NCI-H1048 (cell line): Measurements from ENCODE around the gene RABL6.
A peak's percentile ranks its signal among the peaks of the same experiment; 100 is the strongest.
"Not testable (repeated sequence)": the region's sequence is repeated elsewhere in the genome, so short reads cannot be mapped to it uniquely, and the experiment has no call there.

Source experiments
- DNase-seq: peaks from one replicate; lab custom pipeline; 2025; lab: John Stamatoyannopoulos, UW

Gene RABL6

GRCh38 chr9:136835932-136836904, 28.5 kb downstream of the RABL6 start:
- no peak for DNase-seq

- no peak for DNase-seq
These were observed 29.6 kb downstream of the RABL6 start for GRCh38 chr9:136837146-136837855.

DNA sequence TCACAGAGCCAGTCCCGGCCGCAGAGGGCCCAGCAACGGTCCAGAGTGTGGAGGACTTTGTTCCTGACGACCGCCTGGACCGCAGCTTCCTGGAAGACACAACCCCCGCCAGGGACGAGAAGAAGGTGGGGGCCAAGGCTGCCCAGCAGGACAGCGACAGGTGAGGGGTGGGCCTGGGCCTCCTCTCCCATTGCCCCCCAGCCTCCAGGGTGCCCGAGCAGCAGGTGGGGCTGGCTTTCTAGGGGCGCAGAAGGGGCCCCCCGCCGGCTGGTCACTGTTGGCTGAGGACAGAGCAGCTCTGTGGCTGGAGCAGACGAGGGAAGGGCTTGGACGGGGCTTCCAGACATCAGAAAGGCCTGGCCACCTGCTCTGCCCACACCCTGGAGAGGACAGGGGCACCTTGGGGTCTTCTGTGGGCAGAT, 30.1 kb downstream of the RABL6 start:
- not testable (repeated sequence) for DNase-seq

- DNase-seq, result no peak
These were observed 30.8 kb downstream of the RABL6 start for GRCh38 chr9:136838314-136839228.

- DNase-seq, result no peak
These were observed 31.7 kb downstream of the RABL6 start for GRCh38 chr9:136839229-136840139.

DNA sequence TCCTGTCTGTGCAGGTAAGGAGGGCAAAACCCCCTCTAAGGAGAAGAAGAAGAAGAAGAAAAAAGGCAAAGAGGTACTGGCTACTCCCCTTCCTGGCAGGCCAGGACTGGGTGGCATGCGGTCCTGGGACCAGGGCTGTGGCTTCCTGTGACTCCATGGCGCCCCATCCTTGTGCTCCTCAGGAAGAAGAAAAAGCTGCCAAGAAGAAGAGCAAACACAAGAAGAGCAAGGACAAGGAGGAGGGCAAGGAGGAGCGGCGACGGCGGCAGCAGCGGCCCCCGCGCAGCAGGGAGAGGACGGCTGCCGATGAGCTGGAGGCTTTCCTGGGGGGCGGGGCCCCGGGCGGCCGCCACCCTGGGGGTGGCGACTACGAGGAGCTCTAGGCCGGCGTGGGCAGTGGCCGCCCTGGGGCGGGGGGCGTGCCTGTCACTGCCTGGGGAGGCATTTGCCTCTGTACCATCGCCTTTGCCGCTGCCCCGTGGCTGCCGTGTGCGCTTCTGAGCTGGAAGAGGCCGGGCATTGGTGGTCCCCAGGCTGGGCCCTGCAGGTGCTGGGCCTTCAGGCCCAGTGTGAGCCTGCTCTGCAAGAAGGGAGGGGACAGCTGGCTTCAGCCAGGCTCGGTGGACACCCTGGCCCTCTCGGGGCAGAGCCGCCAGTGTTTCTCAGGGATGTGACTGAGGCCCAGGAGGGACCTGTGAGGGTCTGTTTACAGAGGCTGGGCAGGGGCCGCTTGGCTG, 32.6 kb downstream of the RABL6 start:
- DNase-seq, result no peak

DNA sequence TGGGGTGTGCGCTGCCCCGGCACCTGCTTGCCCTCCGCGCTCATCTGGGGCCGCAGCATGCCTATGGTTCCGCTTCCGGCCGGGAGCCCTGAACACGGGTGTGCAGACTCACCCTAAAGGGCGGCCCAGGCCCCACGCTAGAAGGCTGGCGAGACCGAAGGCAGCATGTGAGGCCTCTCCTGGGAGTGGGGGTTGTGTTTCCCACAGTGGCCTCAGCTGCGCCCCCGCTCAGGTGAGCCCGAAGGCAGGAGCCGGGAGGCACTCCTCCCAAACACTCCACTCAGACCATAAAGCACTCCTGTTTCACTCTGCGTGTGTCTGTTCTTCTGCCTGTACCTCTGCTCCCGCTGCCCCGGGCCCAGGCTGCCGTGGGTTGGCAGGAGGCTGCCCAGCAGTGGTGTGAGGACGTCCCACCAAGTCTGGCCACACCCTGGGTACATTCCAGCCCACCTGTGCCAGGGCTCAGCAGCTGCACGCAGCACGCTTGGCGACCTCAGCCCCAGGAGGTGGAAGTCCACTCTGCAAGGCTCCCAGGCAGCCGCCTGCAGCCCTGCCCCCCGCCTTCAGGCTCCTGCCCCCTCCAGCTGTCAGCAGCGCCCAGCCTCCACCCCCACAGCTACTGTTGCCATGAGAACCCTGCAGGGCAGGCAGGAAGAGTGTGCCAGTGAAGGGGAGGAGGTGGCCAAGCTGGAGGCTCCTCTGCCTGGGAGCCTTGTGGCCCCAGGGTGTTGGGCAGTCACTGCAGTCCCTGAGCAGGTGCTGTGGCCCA, 33.3 kb downstream of the RABL6 start:
- no peak for DNase-seq

DNA sequence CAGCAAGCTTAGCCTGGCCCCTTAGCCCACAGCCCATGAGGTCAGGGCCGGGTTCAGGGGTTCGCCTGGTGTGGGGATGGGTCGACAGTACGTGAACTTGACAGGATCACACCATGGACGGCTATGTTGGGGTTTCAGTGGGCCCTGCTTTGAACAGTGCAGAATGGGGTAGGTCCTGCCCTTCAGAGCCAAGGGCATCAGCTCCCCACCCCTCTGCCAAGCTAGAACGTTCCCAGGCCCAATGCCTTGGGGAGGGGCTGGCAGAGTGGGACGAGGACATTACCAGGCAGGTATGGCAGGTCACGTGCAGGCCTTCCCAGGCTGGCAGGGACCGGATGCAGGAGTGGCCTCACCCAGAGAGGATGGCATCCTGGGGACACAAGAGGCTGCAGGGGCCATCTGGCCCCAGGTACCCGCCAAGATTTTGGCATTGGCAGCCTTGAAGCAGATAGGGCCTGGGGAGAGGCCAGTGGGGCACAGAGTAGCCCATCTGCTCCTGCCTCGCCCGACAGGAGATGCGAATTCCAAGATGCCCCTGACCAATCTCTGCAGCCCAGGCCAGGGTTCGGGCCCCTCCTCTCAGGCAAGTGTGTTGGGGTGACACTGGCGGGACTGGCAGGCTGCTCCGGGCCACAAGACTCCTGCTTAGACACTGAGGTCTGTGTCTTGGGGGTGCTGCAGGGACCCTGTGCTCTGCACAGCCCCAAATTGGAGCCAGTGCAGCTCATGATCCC, 34.1 kb downstream of the RABL6 start:
- not testable (repeated sequence) for DNase-seq

DNA sequence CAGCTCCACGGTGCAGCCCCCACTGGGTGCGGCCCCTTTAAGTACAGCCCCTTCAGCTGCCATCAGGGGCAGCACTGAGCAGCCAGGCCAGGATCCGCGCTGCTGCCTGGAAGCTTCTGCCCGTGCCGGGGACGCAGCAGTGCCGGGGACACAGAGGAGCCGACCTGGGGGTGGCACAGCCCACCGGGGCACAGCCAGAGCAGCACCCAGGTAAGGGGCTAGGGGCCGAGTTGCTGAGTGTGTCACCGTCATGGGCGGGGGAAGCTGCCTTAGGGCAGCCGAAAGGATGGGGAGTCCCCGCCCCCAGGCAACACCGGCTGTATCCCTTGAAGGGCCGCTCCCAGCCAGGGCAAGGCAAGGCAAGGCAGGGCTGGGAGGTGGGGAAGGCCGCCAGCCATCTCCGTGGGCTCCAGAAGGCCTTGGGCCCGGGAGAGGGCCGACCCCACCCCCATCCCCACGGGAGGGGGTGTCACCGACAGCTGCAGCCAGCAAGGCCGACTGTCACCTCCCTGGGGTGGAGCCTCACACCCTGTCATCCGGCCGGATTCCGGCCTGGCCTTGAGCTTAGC, 34.7 kb downstream of the RABL6 start, which contains the start of gene AJM1:
TSS of gene AJM1 (plus strand) at position 99 of the 569 bp plus-strand sequence. CDS start 1,937 bp downstream, outside the sequence.
- DNase-seq, result peak; percentile 68

- not testable (repeated sequence) for DNase-seq
These were observed 35.5 kb downstream of the RABL6 start for GRCh38 chr9:136843159-136843800.

DNA sequence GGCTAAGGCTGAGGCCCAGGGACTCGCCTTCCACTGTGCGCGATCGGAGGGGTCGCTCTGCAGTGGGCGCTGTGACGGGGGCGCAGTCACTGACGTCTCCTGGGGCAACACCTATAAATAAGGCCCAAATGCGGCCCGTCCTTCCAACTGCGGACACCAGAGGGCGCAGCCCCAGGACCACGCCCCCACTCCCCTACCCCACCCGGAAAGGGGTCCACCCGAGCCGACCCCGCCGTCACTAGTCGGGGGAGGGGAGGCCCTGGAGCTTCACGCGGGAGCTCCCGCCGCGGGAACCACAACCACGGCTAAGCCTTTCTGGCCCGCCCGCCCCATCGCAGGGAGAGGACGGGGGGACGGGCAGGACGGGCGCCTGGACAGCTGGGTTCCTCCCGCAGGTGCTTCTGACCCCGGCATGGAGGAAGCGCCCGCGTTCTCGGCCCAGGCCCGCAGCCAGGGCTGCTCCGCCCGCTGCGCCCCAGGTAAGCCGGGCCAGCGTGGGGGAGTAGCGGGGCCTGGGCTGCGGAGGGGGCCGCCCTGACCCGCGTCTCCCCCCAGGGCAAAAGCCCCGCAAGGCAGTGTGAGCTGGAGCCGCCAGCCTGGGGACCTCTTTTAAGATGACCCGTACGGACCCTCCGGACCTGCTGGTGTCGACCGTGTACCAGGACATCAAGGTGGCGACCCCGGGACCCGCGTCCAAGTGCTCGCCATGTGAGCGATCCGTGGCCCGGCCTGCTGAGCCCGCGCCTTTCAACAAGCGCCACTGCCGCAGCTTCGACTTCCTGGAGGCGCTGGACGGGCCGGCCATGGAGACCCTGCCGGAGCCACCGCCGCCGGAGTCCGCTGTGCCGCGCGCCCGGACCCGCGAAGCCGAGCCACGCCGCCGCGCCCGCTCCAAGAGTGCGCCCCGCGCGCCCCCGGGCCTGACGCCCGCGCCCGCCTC, 36.3 kb downstream of the RABL6 start:
- not testable (repeated sequence) for DNase-seq

DNA sequence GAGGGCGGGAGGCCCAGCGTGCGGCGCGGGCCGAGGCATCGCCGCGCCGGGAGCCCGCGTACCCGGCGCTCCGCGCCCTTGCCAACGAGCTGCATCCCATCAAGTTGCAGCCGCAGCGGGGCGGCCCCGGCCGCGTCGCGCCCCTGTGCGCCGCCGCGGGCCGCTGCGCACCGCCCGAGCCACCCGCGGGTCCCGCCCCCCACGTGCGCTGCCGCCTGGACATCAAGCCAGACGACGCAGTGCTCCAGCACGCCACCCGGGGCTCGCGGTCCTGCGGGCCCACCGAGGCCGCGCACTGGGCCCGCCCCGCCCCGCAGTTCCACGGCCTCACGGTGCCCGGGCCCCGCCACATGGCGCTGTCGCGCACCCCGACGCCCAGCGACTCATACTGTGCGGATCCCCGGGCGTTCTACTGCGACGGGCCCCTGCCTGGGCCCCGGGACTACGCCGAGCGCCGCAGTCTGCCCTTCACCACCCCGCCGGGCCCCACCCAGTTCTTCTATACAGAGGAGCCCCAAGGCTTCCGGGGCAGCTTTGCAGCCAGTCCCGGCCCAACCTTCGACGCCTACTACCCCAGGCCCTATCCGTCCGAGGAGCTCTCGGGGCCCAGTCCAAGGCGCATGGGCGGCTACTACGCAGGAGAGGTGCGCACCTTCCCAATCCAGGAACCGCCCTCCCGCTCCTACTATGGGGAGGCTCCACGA, 37.2 kb downstream of the RABL6 start:
- no peak for DNase-seq

DNA sequence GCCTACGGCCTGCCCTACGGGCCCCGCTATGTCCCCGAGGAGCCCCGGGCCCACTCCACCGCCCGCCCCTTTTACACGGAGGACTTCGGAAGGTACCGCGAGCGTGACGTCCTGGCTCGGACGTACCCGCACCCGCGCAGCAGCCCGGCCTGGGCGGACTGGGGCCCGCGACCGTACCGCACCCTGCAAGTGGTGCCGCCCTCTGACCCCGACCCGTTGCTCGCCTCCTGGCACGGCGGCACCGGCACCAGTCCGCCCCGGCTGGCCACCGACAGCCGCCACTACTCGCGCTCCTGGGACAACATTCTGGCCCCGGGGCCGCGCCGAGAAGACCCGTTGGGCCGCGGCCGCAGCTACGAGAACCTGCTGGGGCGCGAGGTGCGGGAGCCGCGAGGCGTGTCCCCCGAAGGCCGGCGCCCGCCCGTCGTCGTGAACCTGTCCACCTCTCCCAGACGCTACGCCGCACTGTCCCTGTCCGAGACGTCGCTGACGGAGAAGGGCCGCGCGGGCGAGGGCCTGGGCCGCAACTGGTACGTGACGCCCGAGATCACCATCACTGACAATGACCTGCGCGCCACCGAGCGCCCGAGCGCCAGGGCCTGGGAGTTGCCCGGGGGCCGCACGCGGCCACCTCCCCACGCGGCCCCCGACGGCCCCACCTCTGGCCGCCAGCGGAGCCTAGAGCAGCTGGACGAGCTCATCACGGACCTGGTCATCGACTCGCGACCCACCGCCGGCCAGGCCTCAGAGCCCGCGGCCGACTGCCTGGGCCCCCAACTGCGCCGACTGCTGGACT, 37.9 kb downstream of the RABL6 start:
- no peak for DNase-seq

DNA sequence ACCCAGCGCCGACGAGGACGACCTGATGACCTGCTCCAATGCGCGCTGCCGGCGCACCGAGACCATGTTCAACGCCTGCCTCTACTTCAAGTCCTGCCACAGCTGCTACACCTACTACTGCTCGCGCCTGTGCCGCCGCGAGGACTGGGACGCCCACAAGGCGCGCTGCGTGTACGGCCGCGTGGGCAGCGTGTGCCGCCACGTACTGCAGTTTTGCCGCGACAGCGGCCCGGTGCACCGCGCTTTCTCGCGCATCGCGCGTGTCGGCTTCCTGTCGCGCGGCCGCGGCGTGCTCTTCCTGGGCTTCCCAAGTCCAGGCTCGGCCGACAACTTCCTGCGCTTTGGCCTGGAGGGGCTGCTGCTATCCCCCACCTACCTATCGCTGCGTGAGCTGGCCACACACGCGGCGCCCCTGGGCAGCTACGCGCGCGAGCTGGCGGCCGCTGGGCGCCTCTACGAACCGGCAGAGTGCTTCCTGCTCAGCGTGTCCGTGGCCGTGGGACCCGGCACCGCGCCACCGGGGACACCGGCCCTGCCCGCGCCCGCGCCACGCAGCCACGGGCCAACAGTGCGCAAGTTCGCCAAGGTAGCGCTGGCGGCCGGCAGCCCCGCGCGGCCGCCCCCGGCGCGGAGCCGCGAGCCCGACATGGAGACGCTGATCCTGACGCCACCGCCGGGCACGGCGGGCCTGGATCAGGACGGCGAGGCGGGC, 38.8 kb downstream of the RABL6 start:
- DNase-seq, result no peak
